Ascending aorta (tissue), 2 donors: Measurements from ENCODE around the gene CORO2A. TPM values are rescaled to one million over a fixed set of nuclear protein-coding genes. Genes with fewer than 3 reads are reported as not detected.

Experiments
- DNase-seq, 2 donors: peaks; one replicate each; pipeline ENCODE4 v3.0.0-alpha.2; 2019; ENCODE audit warnings: low spot score in 2 of 2
- H3K27ac ChIP-seq, 2 donors: fragments of 200-600 bp; sonication (generic); one replicate each; pipeline ENCODE4 v1.5.1; 2016 to 2017; ENCODE audit warnings: mild to moderate bottlenecking in 1 of 2
- H3K27me3 ChIP-seq: fragments of 200-600 bp; sonication (generic); one replicate; pipeline ENCODE4 v1.5.1; 2017
- H3K36me3 ChIP-seq, 2 donors: fragments of 200-600 bp; sonication (generic); one replicate each; pipeline ENCODE4 v1.5.1; 2016
- H3K4me1 ChIP-seq, 2 donors: fragments of 200-600 bp; sonication (generic); one replicate each; pipeline ENCODE4 v1.5.1; 2016 to 2017; ENCODE audit warnings: mild to moderate bottlenecking in 1 of 2
- H3K4me3 ChIP-seq, 2 donors: fragments of 200-600 bp; sonication (generic); one replicate each; pipeline ENCODE4 v1.5.1; 2016 to 2017; ENCODE audit warnings: mild to moderate bottlenecking in 1 of 2
- H3K9me3 ChIP-seq, 2 donors: fragments of 200-600 bp; sonication (generic); one replicate each; pipeline ENCODE4 v1.5.1; 2016
- CTCF ChIP-seq, 3 experiments: fragments of 200-600 bp in 2 of 3; fragments of 450-650 bp in 1 of 3; sonication (generic) in 2 of 3; IDR thresholded peaks; one replicate each; pipeline ENCODE4 v1.5.1; 2016 to 2019; ENCODE audit warnings: antibody characterized with exemption in 3 of 3, mild to moderate bottlenecking in 1 of 3, moderate library complexity in 1 of 3
- intact Hi-C: fragments of 100-400 bp; cut with DNase I; formaldehyde crosslinking; loops from one replicate; pipeline ENCODE4 v1.15.1; 2023
- total RNA-seq: library from RNA; depleted of rRNA; stranded (reverse); fragments of >200 nt; gene quantifications from one replicate; pipeline ENCODE4 v1.1.0, GENCODE V29; 2016

CORO2A gene
- total RNA-seq, 1 donor from 2014 or later = 9.0 TPM

DNA sequence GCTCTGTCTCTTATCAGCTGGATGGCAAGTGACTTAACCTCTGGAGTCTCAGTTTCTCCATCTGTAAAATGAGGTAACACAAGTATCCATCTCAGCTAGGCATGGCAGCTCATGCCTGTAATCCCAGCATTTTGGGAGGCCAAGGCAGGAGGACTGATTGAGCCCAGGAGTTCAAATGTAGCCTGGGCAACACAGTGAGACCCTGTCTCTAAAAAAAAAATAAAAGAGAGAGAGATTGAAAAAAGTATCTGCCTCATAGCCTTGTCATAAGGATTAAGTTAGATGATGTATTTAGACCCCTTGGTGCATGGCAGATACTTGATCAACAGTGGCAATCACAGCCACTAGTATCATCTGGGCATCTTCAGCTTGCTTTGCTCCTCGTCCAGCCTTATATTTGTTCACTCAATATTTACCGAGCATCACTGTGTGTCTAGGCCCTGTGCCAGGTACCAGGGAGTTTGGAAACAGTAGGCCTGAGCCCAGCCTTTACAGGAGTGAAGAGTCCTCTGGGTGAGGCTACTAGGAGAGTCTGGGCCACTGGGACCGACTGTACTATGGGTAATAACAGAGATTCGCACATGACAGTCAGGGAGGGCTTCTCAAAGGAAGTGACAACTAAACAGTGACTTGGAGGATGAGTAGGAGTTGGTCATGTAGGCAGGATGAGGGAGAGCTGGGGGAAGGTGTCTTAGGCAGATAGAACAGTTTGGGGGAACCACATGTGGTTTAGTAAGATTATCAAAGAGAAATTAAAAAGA, 34.2 kb downstream of the CORO2A start:
- Histone ChIP-seq H3K9me3 (no peaks in the 10 kb centered on the region), H3K4me1 (no peaks in the 10 kb centered on the region), H3K27me3 (no peaks in the 10 kb centered on the region), H3K27ac (no peak overlapping the region), H3K36me3 (peaks cover 0 to 5% of the 10 kb centered on the region in 2 donors), H3K4me3 (no peak overlapping the region)
- DNase-seq = no peak
- TF ChIP-seq CTCF (IDR thresholded peaks at IDR 0.05) = no peak
- intact Hi-C loops = no loop called here

DNA sequence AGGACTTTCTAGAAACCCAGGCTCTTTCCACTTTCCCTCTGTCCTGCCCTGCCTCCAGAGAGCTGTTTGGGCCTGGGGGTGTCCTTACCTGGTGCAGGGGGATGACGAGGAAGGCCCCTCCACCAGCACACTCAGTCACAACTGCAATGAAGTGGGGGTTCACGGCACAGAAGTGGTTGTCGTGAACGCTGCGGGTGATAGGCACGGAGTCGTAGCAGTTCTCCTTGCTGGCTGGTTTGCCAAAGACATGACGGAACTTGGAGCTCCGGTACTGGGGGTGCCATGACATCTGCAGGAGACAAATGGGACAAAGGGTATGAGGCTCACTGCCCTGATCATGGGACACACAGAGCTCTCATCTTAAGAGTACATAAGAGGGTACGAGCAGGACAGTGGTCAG, 35.1 kb downstream of the CORO2A start:
- DNase-seq = no peak
- H3K4me1 ChIP-seq = no peaks in the 10 kb centered on the region
- intact Hi-C loops = no loop called here
- TF ChIP-seq CTCF (IDR thresholded peaks at IDR 0.05) = no peak
- no peak overlapping the region for H3K4me3 ChIP-seq
- no peaks in the 10 kb centered on the region for H3K27me3 ChIP-seq
- H3K27ac ChIP-seq = no peak overlapping the region
- peaks cover 0 to 5% of the 10 kb centered on the region in 2 donors for H3K36me3 ChIP-seq
- no peaks in the 10 kb centered on the region for H3K9me3 ChIP-seq

- no peak for DNase-seq
- no peak for TF ChIP-seq CTCF (IDR thresholded peaks at IDR 0.05)
- intact Hi-C loops = no loop called here
Measured at GRCh38 chr9:98154678-98155077, 37.8 kb downstream of the CORO2A start.

DNA sequence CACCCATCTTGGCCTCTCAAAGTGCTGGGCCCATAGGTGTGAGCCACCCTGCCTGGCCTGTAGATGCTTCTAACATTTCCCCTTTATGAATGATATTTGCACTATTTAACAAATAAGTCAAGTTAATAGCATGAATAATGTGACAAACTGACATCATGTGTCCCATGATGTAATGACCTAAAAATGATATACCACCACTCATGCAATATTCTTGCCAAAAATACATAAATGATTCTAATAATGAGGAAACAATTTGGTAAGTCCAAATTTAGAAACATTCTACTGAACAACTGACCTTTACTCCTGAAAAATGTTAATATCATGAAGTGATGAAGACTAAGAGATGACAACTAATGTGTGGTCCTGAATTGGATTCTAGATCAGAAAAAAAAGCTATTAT, 39.9 kb downstream of the CORO2A start:
- Histone ChIP-seq H3K4me1 (no peaks in the 10 kb centered on the region), H3K9me3 (no peaks in the 10 kb centered on the region), H3K36me3 (peaks cover 0 to 5% of the 10 kb centered on the region in 2 donors), H3K27me3 (no peaks in the 10 kb centered on the region), H3K4me3 (no peak overlapping the region), H3K27ac (no peak overlapping the region)
- no peak for TF ChIP-seq CTCF (IDR thresholded peaks at IDR 0.05)
- DNase-seq = peak in 1 of 2 donors; percentile 7
- intact Hi-C loops = no loop called here

More at GRCh38 chr9:98154678-98155077, 37.8 kb downstream of the CORO2A start:
- Histone ChIP-seq H3K4me1 (no peaks in the 10 kb centered on the region), H3K4me3 (no peak overlapping the region), H3K36me3 (peaks cover 0 to 5% of the 10 kb centered on the region in 2 donors), H3K9me3 (no peaks in the 10 kb centered on the region), H3K27ac (no peak overlapping the region), H3K27me3 (no peaks in the 10 kb centered on the region)

DNA sequence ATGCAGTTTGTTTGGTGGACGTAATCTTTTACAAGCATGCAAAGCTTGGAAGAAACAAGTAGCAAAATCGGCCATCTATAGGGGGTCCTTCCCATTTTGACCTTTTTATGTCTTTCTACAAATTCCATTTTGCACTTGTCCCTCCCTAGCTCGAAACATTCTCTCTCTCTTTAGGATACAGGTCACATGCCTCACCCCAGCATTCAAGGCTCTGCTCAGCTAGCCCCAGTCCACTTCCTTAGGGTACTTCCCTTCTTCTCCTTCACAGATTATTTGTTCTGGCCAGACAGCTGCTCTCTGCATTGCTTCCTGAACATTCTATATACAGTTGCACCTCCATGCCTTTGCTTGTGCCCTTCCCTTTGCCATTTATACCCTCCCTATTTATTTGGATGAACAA, 41.7 kb downstream of the CORO2A start:
- TF ChIP-seq CTCF (IDR thresholded peaks at IDR 0.05) = no peak
- DNase-seq = peak in 1 of 2 donors; percentile 24
- Histone ChIP-seq H3K4me1 (no peaks in the 10 kb centered on the region), H3K27ac (no peak overlapping the region), H3K27me3 (no peaks in the 10 kb centered on the region), H3K4me3 (no peak overlapping the region), H3K36me3 (no peaks in the 10 kb centered on the region), H3K9me3 (no peaks in the 10 kb centered on the region)
- intact Hi-C loops = no loop called here
